GM12878 (cell line): Measurements from ENCODE around the gene AKT3. TPM values are rescaled to one million over a fixed set of nuclear protein-coding genes. Genes with fewer than 3 reads are reported as not detected.

Experiments
- ATAC-seq: fragments of 200-7000 bp; cut with Tn5 transposase; 3 replicates; pipeline ENCODE4 v1.9.1; 2020; ENCODE audit warnings: mild to moderate bottlenecking, moderate library complexity
- BruUV-seq: library from RNA; stranded (reverse); fragments of 400-500 nt; replicated peaks from 2 replicates; lab custom pipeline; 2021; lab: Mats Ljungman, UMichigan
- CTCF ChIA-PET: fragments of 300-600 bp; sonication (Branson Sonifier 250); formaldehyde crosslinking; extraction: SDS; loops from one replicate; lab custom pipeline; 2021; ENCODE audit warnings: inconsistent platforms; lab: Yijun Ruan, JAX
- POLR2A ChIA-PET: fragments of 350-600 bp; formaldehyde crosslinking; extraction: SDS; loops from one replicate; lab custom pipeline; 2021; ENCODE audit warnings: inconsistent platforms; lab: Charles Lee
- RAD21 ChIA-PET: fragments of 300-600 bp; sonication (Branson Sonifier 250); formaldehyde crosslinking; loops from one replicate; lab custom pipeline; 2023; ENCODE audit warnings: antibody characterized with exemption; ENCODE audit not compliant: unreplicated experiment; lab: Charles Lee
- SMC1A ChIA-PET: fragments of 300-600 bp; sonication (Branson Sonifier 250); formaldehyde crosslinking; loops from one replicate; lab custom pipeline; 2023; ENCODE audit not compliant: unreplicated experiment, uncharacterized antibody; lab: Charles Lee
- DNase-seq: peaks from one replicate; pipeline ENCODE4 v3.0.0-alpha.2; 2011; ENCODE audit warnings: low read depth, low spot score
- FAIRE-seq: peaks from 3 replicates; lab custom pipeline; 2011; peaks lifted over from hg19 to GRCh38; lab: Jason Lieb, UNC
- H2AFZ ChIP-seq: 2 replicates; pipeline ENCODE4 v1.6.0; 2011; ENCODE audit warnings: low read depth, low read length, control low read depth; ENCODE audit not compliant: control insufficient read depth
- H3K27ac ChIP-seq: 2 replicates; pipeline ENCODE4 v1.5.1; 2011; ENCODE audit warnings: control low read depth; ENCODE audit not compliant: control insufficient read depth, insufficient read depth
- H3K27me3 ChIP-seq, 2 experiments: replicated peaks in 1 of 2; 2 replicates each; pipeline versions ENCODE4 v1.6.0 to v1.6.1; 2011; ENCODE audit warnings: low read length in 1 of 2; ENCODE audit not compliant: control insufficient read depth in 2 of 2, insufficient read depth in 2 of 2
- H3K36me3 ChIP-seq, 2 experiments: 2 replicates each; pipeline ENCODE4 v1.5.1; 2011; ENCODE audit warnings: low read length in 1 of 2; ENCODE audit not compliant: control insufficient read depth in 2 of 2, insufficient read depth in 2 of 2
- H3K4me1 ChIP-seq: 2 replicates; pipeline ENCODE4 v1.6.1; 2011; ENCODE audit warnings: mild to moderate bottlenecking, low read length, moderate library complexity, mixed read lengths; ENCODE audit not compliant: control insufficient read depth, insufficient read depth
- H3K4me2 ChIP-seq: 2 replicates; pipeline ENCODE4 v1.6.0; 2011; ENCODE audit warnings: control low read depth; ENCODE audit not compliant: control insufficient read depth, insufficient read depth
- H3K4me3 ChIP-seq: fragments of 200-600 bp; sonication (generic); 2 replicates; pipeline ENCODE4 v1.5.1; 2016
- H3K79me2 ChIP-seq: 2 replicates; pipeline ENCODE4 v1.6.0; 2011; ENCODE audit warnings: low read length; ENCODE audit not compliant: control insufficient read depth, insufficient read depth
- H3K9ac ChIP-seq: 2 replicates; pipeline ENCODE4 v1.8.0; 2011; ENCODE audit warnings: low read length, control low read depth, mixed read lengths; ENCODE audit not compliant: control insufficient read depth, insufficient read depth
- H3K9me3 ChIP-seq: replicated peaks from 3 replicates; pipeline ENCODE4 v1.5.1; 2011; ENCODE audit warnings: mild to moderate bottlenecking, low read length; ENCODE audit not compliant: control insufficient read depth, insufficient read depth
- H4K20me1 ChIP-seq: 2 replicates; pipeline ENCODE4 v1.6.0; 2011; ENCODE audit not compliant: control insufficient read depth, insufficient read depth
- CREB1 ChIP-seq: IDR thresholded peaks from 2 replicates; pipeline ENCODE4 v1.6.1; 2012; ENCODE audit warnings: low read depth, mild to moderate bottlenecking, inconsistent platforms
- DPF2 ChIP-seq: fragments of 450-650 bp; IDR thresholded peaks from 2 replicates; pipeline ENCODE4 v1.6.1; 2017; ENCODE audit warnings: mild to moderate bottlenecking
- GABPA ChIP-seq: IDR thresholded peaks from 2 replicates; pipeline ENCODE4 v1.6.1; 2014; ENCODE audit warnings: antibody characterized with exemption, low read depth, mild to moderate bottlenecking, inconsistent platforms
- IKZF2 ChIP-seq, 2 experiments: fragments of 450-650 bp; IDR thresholded peaks; 2 replicates each; pipeline ENCODE4 v1.6.1; 2017; ENCODE audit warnings: mild to moderate bottlenecking in 2 of 2, moderate library complexity in 2 of 2
- NFXL1 ChIP-seq: fragments of 450-650 bp; IDR thresholded peaks from 2 replicates; pipeline ENCODE4 v1.6.1; 2017; ENCODE audit warnings: antibody characterized with exemption, mild to moderate bottlenecking, borderline replicate concordance
- PML ChIP-seq: IDR thresholded peaks from 2 replicates; pipeline ENCODE4 v1.6.1; 2012; ENCODE audit warnings: low read length, inconsistent platforms
- TCF7 ChIP-seq: IDR thresholded peaks from 2 replicates; pipeline ENCODE4 v1.6.1; 2014; ENCODE audit warnings: antibody characterized with exemption, borderline replicate concordance
- WGBS: methylation state at CpG from one replicate; pipeline ENCODE4 v1.1.6; 2016; ENCODE audit warnings: low lambda C conversion rate; ENCODE audit not compliant: insufficient replicate concordance, insufficient coverage; ENCODE audit errors: missing lambda C conversion rate; 5-methylcytosine and 5-hydroxymethylcytosine counted together
- in situ Hi-C: fragments of 300-500 bp; cut with MboI; formaldehyde crosslinking; loops from 9 replicates; pipeline ENCODE4 v1.14.3; 2018; ENCODE audit warnings: mixed read lengths
- intact Hi-C: fragments of 100-400 bp; cut with micrococcal nuclease; formaldehyde crosslinking; loops from one replicate; pipeline ENCODE4 v1.14.2; 2022; ENCODE audit not compliant: unreplicated experiment
- polyA plus RNA-seq, 11 experiments: library from polyadenylated mRNA; depleted of rRNA in 4 of 11; unstranded in 6 of 11; stranded (reverse) in 5 of 11; fragments of >200 nt; fragmentation: Nextera tagmentation in 4 of 11; fragmentation: Illumina TruSeq in 1 of 11; extraction: Ambion mirVana in 4 of 11; extraction: Trizol in 1 of 11; gene quantifications; 1 replicate in 1 of 11; 2 replicates in 10 of 11; pipeline versions ENCODE4 v1.2.1 to v1.2.3, GENCODE V29; 2011 to 2016; ENCODE audit warnings: inconsistent platforms in 2 of 11, missing spikeins in 2 of 11, low read depth in 1 of 11
- total RNA-seq, 4 experiments: library from RNA; depleted of rRNA in 3 of 4; stranded (reverse); fragments of >200 nt in 3 of 4; fragmentation: Illumina TruSeq in 1 of 4; extraction: Trizol in 1 of 4; gene quantifications; 2 replicates each; pipeline versions ENCODE4 v1.2.1 to v1.2.3, GENCODE V29; 2013 to 2021
- TF ChIP-seq, protein P1 (sequence below): fragments of 450-650 bp; IDR thresholded peaks from 2 replicates; pipeline ENCODE4 v1.6.1; 2017; ENCODE audit warnings: mild to moderate bottlenecking, low read depth, inconsistent platforms; ENCODE audit not compliant: poor library complexity, severe bottlenecking
- TF ChIP-seq, protein P2 (sequence below): fragments of 450-650 bp; formaldehyde crosslinking; IDR thresholded peaks from 2 replicates; pipeline ENCODE4 v1.4.0; 2022; ENCODE audit warnings: mild to moderate bottlenecking, moderate library complexity
- TF ChIP-seq, protein P3 (sequence below): fragments of 450-650 bp; IDR thresholded peaks from 2 replicates; pipeline ENCODE4 v1.6.1; 2017; ENCODE audit warnings: low read depth, mild to moderate bottlenecking, moderate library complexity
- TF ChIP-seq, protein P4 (sequence below): IDR thresholded peaks from 2 replicates; pipeline ENCODE4 v1.6.1; 2011; ENCODE audit warnings: low read depth, low read length, improper control_type of control experiment, borderline replicate concordance
- TF ChIP-seq, protein P5 (sequence below): fragments of 450-650 bp; IDR thresholded peaks from 2 replicates; pipeline ENCODE4 v1.6.1; 2018; ENCODE audit warnings: mild to moderate bottlenecking, low read depth, moderate library complexity; ENCODE audit not compliant: partially characterized antibody

Gene AKT3
- total and polyA plus RNA-seq, 10 of the 15 experiments (the other 5 are each of a cell fraction or from before 2014, with no cell fraction given): 0.03 to 0.56 (median 0.19) TPM

DNA sequence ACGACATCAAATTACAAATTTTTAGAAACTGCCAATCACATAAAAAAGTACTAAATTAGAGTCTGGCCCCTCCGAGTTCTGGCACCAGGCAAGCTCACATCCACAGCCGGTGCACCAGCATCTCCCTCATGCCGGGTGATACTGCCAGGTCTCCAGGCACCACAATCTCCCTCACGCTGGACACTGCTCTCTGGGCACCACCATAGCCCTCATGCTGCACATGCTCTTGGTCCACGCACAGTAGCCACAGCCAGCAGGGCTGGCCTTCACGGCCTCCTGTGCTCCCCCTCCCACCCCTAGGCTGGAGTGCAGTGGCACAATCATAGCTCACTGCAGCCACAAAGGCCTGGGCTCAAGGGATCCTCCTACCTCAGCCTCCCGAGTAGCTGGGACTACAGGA, 65.5 kb downstream of the AKT3 start (continued):
- TF ChIP-seq DPF2: no peak
- TF ChIP-seq CREB1: no peak

DNA sequence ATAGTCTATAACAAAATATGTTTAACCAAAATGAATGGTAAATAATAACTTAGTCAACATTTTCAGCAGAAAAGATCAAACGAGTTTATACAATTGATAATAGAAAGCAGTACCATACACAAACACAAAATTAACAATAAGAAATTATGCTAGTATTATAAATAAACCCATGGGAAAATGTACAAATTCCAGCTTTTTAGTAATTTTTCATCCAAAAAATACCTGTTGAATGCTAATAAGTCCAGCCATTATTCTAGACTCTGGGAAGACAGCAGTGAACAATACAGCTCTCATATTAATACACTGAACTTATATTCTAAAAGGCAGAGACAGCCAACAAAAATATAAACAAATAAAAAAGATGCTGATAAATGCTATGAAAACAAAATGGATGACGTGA, 66.3 kb downstream of the AKT3 start:
- Histone ChIP-seq H4K20me1 (no peaks in the 10 kb centered on the region), H3K4me2 (no peak overlapping the region), H3K9me3 (no peaks in the 10 kb centered on the region), H3K27me3 (no peaks in the 10 kb centered on the region), H2AFZ (no peak overlapping the region), H3K79me2 (no peaks in the 10 kb centered on the region), H3K4me3 (no peak overlapping the region), H3K27ac (no peak overlapping the region), H3K36me3 (no peaks in the 10 kb centered on the region), H3K4me1 (no peaks in the 10 kb centered on the region), H3K9ac (no peak overlapping the region)
- SMC1A ChIA-PET: interaction anchor here (1.4 kb wide), 1 partner anchor 21 kb away, joined by 3 read pairs; no protein-coding TSS in a partner anchor
- POLR2A ChIA-PET: no interaction called here
- no peak for DNase-seq
- RAD21 ChIA-PET: no interaction called here
- FAIRE-seq: no peak
- intact Hi-C loops: no loop called here
- in situ Hi-C loops: no loop called here
- 98% methylated on average over 2 of the region's 2 CpGs for WGBS
- no TSS peak for BruUV-seq
- ATAC-seq: no peak
- CTCF ChIA-PET: interaction anchor here (1.2 kb wide), 1 partner anchor 9 kb away, joined by 4 read pairs; no protein-coding TSS in a partner anchor
- TF ChIP-seq, protein P1, sequence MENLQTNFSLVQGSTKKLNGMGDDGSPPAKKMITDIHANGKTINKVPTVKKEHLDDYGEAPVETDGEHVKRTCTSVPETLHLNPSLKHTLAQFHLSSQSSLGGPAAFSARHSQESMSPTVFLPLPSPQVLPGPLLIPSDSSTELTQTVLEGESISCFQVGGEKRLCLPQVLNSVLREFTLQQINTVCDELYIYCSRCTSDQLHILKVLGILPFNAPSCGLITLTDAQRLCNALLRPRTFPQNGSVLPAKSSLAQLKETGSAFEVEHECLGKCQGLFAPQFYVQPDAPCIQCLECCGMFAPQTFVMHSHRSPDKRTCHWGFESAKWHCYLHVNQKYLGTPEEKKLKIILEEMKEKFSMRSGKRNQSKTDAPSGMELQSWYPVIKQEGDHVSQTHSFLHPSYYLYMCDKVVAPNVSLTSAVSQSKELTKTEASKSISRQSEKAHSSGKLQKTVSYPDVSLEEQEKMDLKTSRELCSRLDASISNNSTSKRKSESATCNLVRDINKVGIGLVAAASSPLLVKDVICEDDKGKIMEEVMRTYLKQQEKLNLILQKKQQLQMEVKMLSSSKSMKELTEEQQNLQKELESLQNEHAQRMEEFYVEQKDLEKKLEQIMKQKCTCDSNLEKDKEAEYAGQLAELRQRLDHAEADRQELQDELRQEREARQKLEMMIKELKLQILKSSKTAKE: no peak
- TF ChIP-seq, protein P2, sequence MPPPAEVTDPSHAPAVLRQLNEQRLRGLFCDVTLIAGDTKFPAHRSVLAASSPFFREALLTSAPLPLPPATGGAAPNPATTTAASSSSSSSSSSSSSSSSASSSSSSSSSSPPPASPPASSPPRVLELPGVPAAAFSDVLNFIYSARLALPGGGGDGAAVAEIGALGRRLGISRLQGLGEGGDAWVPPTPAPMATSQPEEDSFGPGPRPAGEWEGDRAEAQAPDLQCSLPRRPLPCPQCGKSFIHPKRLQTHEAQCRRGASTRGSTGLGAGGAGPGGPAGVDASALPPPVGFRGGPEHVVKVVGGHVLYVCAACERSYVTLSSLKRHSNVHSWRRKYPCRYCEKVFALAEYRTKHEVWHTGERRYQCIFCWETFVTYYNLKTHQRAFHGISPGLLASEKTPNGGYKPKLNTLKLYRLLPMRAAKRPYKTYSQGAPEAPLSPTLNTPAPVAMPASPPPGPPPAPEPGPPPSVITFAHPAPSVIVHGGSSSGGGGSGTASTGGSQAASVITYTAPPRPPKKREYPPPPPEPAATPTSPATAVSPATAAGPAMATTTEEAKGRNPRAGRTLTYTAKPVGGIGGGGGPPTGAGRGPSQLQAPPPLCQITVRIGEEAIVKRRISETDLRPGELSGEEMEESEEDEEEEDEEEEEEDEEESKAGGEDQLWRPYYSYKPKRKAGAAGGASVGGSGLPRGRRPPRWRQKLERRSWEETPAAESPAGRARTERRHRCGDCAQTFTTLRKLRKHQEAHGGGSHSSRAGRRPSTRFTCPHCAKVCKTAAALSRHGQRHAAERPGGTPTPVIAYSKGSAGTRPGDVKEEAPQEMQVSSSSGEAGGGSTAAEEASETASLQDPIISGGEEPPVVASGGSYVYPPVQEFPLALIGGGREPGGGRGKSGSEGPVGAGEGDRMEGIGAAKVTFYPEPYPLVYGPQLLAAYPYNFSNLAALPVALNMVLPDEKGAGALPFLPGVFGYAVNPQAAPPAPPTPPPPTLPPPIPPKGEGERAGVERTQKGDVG: no peak
- TF ChIP-seq, protein P3, sequence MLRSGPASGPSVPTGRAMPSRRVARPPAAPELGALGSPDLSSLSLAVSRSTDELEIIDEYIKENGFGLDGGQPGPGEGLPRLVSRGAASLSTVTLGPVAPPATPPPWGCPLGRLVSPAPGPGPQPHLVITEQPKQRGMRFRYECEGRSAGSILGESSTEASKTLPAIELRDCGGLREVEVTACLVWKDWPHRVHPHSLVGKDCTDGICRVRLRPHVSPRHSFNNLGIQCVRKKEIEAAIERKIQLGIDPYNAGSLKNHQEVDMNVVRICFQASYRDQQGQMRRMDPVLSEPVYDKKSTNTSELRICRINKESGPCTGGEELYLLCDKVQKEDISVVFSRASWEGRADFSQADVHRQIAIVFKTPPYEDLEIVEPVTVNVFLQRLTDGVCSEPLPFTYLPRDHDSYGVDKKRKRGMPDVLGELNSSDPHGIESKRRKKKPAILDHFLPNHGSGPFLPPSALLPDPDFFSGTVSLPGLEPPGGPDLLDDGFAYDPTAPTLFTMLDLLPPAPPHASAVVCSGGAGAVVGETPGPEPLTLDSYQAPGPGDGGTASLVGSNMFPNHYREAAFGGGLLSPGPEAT: no peak
- no peak for TF ChIP-seq GABPA
- TF ChIP-seq, protein P4, sequence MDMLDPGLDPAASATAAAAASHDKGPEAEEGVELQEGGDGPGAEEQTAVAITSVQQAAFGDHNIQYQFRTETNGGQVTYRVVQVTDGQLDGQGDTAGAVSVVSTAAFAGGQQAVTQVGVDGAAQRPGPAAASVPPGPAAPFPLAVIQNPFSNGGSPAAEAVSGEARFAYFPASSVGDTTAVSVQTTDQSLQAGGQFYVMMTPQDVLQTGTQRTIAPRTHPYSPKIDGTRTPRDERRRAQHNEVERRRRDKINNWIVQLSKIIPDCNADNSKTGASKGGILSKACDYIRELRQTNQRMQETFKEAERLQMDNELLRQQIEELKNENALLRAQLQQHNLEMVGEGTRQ: no peak
- TF ChIP-seq, protein P5, sequence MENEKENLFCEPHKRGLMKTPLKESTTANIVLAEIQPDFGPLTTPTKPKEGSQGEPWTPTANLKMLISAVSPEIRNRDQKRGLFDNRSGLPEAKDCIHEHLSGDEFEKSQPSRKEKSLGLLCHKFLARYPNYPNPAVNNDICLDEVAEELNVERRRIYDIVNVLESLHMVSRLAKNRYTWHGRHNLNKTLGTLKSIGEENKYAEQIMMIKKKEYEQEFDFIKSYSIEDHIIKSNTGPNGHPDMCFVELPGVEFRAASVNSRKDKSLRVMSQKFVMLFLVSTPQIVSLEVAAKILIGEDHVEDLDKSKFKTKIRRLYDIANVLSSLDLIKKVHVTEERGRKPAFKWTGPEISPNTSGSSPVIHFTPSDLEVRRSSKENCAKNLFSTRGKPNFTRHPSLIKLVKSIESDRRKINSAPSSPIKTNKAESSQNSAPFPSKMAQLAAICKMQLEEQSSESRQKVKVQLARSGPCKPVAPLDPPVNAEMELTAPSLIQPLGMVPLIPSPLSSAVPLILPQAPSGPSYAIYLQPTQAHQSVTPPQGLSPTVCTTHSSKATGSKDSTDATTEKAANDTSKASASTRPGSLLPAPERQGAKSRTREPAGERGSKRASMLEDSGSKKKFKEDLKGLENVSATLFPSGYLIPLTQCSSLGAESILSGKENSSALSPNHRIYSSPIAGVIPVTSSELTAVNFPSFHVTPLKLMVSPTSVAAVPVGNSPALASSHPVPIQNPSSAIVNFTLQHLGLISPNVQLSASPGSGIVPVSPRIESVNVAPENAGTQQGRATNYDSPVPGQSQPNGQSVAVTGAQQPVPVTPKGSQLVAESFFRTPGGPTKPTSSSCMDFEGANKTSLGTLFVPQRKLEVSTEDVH: no peak
- no peak for TF ChIP-seq IKZF2 (IDR thresholded peaks at IDR 0.05)
- TF ChIP-seq PML: no peak
- no peak for TF ChIP-seq TCF7
- no peak for TF ChIP-seq NFXL1
